Suprapubic skin (tissue), 4 donors: ENCODE data around the gene TMEM44. TPM values are rescaled to one million over a fixed set of nuclear protein-coding genes. Genes with fewer than 3 reads are reported as not detected.

Experiments used
- DNase-seq, 2 donors: peaks; one replicate each; pipeline ENCODE4 v3.0.0-alpha.2; 2019; ENCODE audit warnings: low spot score in 2 of 2
- H3K27ac ChIP-seq: fragments of 200-600 bp; sonication (generic); one replicate; pipeline ENCODE4 v1.5.1; 2019
- H3K27me3 ChIP-seq: fragments of 200-600 bp; sonication (generic); one replicate; pipeline ENCODE4 v1.5.1; 2019
- H3K36me3 ChIP-seq: fragments of 200-600 bp; sonication (generic); one replicate; pipeline ENCODE4 v1.5.1; 2019
- H3K4me1 ChIP-seq: fragments of 200-600 bp; sonication (generic); one replicate; pipeline ENCODE4 v1.5.1; 2019
- H3K4me3 ChIP-seq: fragments of 200-600 bp; sonication (generic); one replicate; pipeline ENCODE4 v1.5.1; 2019; ENCODE audit warnings: mild to moderate bottlenecking
- H3K9me3 ChIP-seq: fragments of 200-600 bp; sonication (generic); one replicate; pipeline ENCODE4 v1.5.1; 2019
- EP300 ChIP-seq: sonication (generic); formaldehyde crosslinking; IDR thresholded peaks from one replicate; pipeline ENCODE4 v1.6.1; 2017; ENCODE audit warnings: antibody characterized with exemption
- POLR2A ChIP-seq, 2 donors: fragments of 450-650 bp; IDR thresholded peaks; one replicate each; pipeline ENCODE4 v1.6.1; 2017; ENCODE audit warnings: antibody characterized with exemption in 2 of 2, mild to moderate bottlenecking in 2 of 2, moderate library complexity in 2 of 2
- POLR2AphosphoS5 ChIP-seq, 3 donors: sonication (generic); formaldehyde crosslinking; IDR thresholded peaks; one replicate each; pipeline ENCODE4 v1.6.1; 2017; ENCODE audit warnings: antibody characterized with exemption in 3 of 3
- WGBS: methylation state at CpG from one replicate; pipeline ENCODE4 v1.1.5; 2018; 5-methylcytosine and 5-hydroxymethylcytosine counted together
- total RNA-seq, 4 donors: library from RNA; depleted of rRNA; stranded (reverse); fragments of >200 nt; gene quantifications; one replicate each; pipeline ENCODE4 v1.1.0, GENCODE V29; 2016
- TF ChIP-seq, protein P1 (sequence below), 2 donors: fragments of 200-600 bp in 1 of 2; fragments of 450-650 bp in 1 of 2; sonication (generic) in 1 of 2; IDR thresholded peaks; one replicate each; pipeline ENCODE4 v1.5.1; 2016 to 2019; ENCODE audit warnings: antibody characterized with exemption in 2 of 2, mild to moderate bottlenecking in 1 of 2, moderate library complexity in 1 of 2

Gene TMEM44, protein sequence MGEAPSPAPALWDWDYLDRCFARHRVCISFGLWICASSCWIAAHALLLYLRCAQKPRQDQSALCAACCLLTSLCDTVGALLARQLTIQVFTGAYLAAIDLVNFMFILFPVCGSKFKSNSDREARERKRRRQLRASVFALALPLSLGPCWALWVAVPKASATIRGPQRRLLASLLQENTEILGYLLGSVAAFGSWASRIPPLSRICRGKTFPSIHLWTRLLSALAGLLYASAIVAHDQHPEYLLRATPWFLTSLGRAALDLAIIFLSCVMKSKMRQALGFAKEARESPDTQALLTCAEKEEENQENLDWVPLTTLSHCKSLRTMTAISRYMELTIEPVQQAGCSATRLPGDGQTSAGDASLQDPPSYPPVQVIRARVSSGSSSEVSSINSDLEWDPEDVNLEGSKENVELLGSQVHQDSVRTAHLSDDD
- total RNA-seq, result 1 to 10 TPM; 1.5 to 8.2 (median 4.7) TPM

DNA sequence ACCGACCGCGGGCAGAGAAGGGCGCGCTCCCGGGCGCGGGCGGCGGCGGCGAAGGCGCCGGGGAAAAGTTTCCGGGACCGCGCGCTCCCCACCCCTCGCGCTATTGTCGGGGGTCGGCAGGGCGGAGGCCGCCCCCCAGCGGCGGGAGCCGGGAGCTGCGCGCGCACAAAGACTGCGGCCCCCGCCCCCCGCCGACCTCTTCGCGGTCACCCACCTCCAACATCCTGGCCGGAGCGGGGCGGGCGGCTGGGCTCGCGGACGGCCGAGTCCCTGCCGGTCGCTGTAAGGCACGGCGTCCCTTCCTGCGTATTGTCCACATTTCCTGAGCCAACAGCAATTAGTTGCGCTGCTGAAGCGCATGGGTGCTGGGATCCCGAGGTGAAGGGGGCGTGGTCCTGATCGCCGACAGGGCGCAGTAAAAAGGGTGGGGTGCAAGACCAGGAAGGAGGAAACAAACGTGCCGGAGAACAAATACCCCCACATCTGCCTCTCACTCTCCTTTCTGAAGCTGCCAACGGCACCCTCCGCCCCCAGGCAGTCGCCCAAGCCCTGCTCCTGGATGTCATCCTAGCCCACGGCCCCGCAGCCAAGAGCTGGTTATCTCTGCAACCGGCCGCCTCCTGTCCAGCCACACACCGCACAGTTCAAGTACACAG lies at the start of gene TMEM44:
Gene TMEM44 (minus strand): TSS at position 71 of the 656 bp plus-strand sequence. CDS start 204 bp downstream, outside the sequence.
- peak in 1 of 2 donors; percentile 84 for DNase-seq
- TF ChIP-seq POLR2A (IDR thresholded peaks at IDR 0.05) (no peak), EP300 (no peak), POLR2AphosphoS5 (IDR thresholded peaks at IDR 0.05) (no peak)
- TF ChIP-seq, protein P1, sequence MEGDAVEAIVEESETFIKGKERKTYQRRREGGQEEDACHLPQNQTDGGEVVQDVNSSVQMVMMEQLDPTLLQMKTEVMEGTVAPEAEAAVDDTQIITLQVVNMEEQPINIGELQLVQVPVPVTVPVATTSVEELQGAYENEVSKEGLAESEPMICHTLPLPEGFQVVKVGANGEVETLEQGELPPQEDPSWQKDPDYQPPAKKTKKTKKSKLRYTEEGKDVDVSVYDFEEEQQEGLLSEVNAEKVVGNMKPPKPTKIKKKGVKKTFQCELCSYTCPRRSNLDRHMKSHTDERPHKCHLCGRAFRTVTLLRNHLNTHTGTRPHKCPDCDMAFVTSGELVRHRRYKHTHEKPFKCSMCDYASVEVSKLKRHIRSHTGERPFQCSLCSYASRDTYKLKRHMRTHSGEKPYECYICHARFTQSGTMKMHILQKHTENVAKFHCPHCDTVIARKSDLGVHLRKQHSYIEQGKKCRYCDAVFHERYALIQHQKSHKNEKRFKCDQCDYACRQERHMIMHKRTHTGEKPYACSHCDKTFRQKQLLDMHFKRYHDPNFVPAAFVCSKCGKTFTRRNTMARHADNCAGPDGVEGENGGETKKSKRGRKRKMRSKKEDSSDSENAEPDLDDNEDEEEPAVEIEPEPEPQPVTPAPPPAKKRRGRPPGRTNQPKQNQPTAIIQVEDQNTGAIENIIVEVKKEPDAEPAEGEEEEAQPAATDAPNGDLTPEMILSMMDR (IDR thresholded peaks at IDR 0.05), result peak; percentile 39 to 61
- Histone ChIP-seq H3K4me1 (peaks cover 16% of the 10 kb centered on the region), H3K4me3 (peak within 1 kb of the TSS; percentile 78), H3K27me3 (no peaks in the 10 kb centered on the region), H3K9me3 (no peaks in the 10 kb centered on the region), H3K36me3 (peaks cover under 1% of the 10 kb centered on the region), H3K27ac (peak within 1 kb of the TSS; percentile 71)
- under 1% methylated on average over 15 of the region's 66 CpGs for WGBS

DNA sequence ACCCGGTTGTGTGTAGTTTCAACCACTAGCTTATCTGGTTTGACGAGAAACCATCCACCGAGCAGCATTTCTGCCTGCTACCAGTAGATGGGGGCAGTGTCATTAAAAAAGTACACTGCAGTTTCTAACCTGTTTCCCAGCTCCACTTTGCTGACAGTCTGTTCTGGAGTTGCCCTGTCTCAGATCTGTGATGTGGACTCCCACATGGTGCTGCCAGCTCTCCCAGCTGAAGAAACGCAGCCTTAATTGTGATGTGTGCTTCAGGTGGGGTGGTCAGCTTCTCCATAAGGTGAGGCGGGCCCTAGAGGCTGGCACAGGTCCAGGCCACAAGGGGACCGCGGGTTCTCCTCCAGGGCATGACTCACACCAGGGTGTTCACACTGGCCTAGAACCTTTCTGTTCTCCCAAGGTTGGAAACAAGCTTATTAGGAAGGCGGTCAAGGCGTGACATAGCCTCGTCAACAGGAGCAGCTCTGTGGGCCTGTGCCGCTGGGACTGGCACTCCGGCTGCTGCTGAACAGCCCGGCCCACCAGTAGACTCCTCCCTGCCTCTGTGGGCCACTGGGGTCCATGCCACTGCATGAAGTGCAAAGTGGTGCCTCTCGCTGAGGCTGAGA lies 49.6 kb upstream of the TMEM44 start:
- peak; percentile 80 to 86 for DNase-seq
- Histone ChIP-seq H3K4me1 (peaks cover 38% of the 10 kb centered on the region), H3K27ac (peak overlapping the region; percentile 64), H3K36me3 (no peaks in the 10 kb centered on the region), H3K4me3 (no peak overlapping the region), H3K9me3 (no peaks in the 10 kb centered on the region), H3K27me3 (peaks cover 4% of the 10 kb centered on the region)
- 16% methylated on average over 7 of the region's 14 CpGs for WGBS
- TF ChIP-seq, protein P1 (IDR thresholded peaks at IDR 0.05), result peak; percentile 78 to 90
- no peak for TF ChIP-seq EP300

DNA sequence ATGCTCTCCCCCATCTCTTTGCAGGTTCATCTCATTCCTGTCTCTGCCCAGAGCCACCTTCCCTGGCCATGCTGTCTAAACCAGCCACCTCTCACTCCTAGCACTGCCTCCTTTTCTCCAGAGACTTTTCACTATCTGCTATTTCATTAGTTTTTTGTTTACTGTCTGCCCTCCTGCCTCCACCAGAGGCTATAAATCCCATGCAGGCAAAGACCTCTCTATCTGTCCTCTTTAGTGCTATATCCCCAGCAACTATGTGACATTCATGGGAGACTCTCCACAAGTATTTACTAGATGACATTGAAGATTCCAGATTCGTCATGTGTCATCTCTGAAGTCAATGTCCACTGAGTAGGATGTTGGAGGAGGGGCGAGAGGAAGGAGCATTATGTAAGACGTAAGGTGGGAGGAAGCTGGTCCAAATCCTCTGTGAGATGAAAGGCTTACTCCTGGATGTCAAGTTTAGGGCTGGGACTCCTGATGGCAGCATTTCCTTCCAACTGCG lies 49.0 kb upstream of the TMEM44 start:
- no peaks in the 10 kb centered on the region for H3K9me3 ChIP-seq
- TF ChIP-seq, protein P1 (IDR thresholded peaks at IDR 0.05), result no peak
- TF ChIP-seq POLR2AphosphoS5 (IDR thresholded peaks at IDR 0.05) (no peak), EP300 (no peak), POLR2A (IDR thresholded peaks at IDR 0.05) (no peak)
- peak overlapping the region; percentile 64 for H3K27ac ChIP-seq
- 30% methylated on average over 4 of the region's 4 CpGs for WGBS
- peaks cover 4% of the 10 kb centered on the region for H3K27me3 ChIP-seq
- H3K4me3 ChIP-seq, result no peak overlapping the region
- no peak for DNase-seq
- no peaks in the 10 kb centered on the region for H3K36me3 ChIP-seq
- peaks cover 33% of the 10 kb centered on the region for H3K4me1 ChIP-seq

DNA sequence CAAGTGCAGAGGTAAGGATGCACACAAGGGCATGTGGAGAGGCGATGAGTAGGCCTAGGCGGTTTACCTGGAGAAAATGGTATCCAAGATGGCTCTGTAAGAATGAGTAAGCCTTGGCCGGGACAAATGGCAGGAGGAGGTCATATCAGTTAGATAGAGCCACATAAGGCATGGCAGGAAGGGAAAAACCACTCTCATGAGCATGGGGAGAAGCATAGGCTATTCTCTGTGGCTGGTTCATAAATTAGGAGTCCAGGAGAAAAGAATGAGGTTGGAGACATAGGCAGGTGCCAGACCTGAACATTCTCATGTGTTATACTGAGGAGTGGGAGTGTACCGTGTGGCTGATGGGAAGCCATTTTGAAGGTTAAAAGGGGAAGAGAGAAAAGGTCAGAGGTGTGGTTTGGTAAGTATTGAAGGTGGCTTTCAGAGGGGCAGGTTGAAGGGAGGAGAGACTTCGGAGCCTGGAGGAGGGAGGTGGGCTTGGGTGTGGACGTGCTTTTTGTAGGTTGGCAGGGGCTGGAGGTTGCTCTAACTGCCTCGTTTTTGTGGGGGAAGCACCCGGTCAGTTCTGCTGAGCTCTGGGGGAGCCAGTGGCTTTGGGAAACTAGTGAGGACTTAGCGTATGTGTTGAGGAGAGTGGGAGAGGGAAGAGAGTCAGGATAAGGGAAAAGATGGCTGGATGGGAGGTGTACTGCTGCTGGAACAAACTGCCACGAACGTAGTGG lies 47.8 kb upstream of the TMEM44 start:
- Histone ChIP-seq H3K27me3 (no peaks in the 10 kb centered on the region), H3K9me3 (no peaks in the 10 kb centered on the region), H3K36me3 (no peaks in the 10 kb centered on the region), H3K4me3 (no peak overlapping the region), H3K4me1 (peaks cover 21% of the 10 kb centered on the region), H3K27ac (no peak overlapping the region)
- 75% methylated on average over 11 of the region's 11 CpGs for WGBS
- no peak for DNase-seq
- TF ChIP-seq, protein P1 (IDR thresholded peaks at IDR 0.05), result no peak
- TF ChIP-seq POLR2A (IDR thresholded peaks at IDR 0.05) (no peak), EP300 (no peak), POLR2AphosphoS5 (IDR thresholded peaks at IDR 0.05) (no peak)
